GM12878 (cell line): ENCODE data around the gene STK4. TPM values are rescaled to one million over a fixed set of nuclear protein-coding genes. Genes with fewer than 3 reads are reported as not detected.

Experiments used
- ATAC-seq: fragments of 200-7000 bp; cut with Tn5 transposase; 3 replicates; pipeline ENCODE4 v1.9.1; 2020; ENCODE audit warnings: mild to moderate bottlenecking, moderate library complexity
- BruUV-seq: library from RNA; stranded (reverse); fragments of 400-500 nt; replicated peaks from 2 replicates; lab custom pipeline; 2021; lab: Mats Ljungman, UMichigan
- CTCF ChIA-PET: fragments of 300-600 bp; sonication (Branson Sonifier 250); formaldehyde crosslinking; extraction: SDS; loops from one replicate; lab custom pipeline; 2021; ENCODE audit warnings: inconsistent platforms; lab: Yijun Ruan, JAX
- POLR2A ChIA-PET: fragments of 350-600 bp; formaldehyde crosslinking; extraction: SDS; loops from one replicate; lab custom pipeline; 2021; ENCODE audit warnings: inconsistent platforms; lab: Charles Lee
- RAD21 ChIA-PET: fragments of 300-600 bp; sonication (Branson Sonifier 250); formaldehyde crosslinking; loops from one replicate; lab custom pipeline; 2023; ENCODE audit warnings: antibody characterized with exemption; ENCODE audit not compliant: unreplicated experiment; lab: Charles Lee
- SMC1A ChIA-PET: fragments of 300-600 bp; sonication (Branson Sonifier 250); formaldehyde crosslinking; loops from one replicate; lab custom pipeline; 2023; ENCODE audit not compliant: unreplicated experiment, uncharacterized antibody; lab: Charles Lee
- DNase-seq: peaks from one replicate; pipeline ENCODE4 v3.0.0-alpha.2; 2011; ENCODE audit warnings: low read depth, low spot score
- FAIRE-seq: peaks from 3 replicates; lab custom pipeline; 2011; peaks lifted over from hg19 to GRCh38; lab: Jason Lieb, UNC
- H2AFZ ChIP-seq: 2 replicates; pipeline ENCODE4 v1.6.0; 2011; ENCODE audit warnings: low read depth, low read length, control low read depth; ENCODE audit not compliant: control insufficient read depth
- H3K27ac ChIP-seq: 2 replicates; pipeline ENCODE4 v1.5.1; 2011; ENCODE audit warnings: control low read depth; ENCODE audit not compliant: control insufficient read depth, insufficient read depth
- H3K27me3 ChIP-seq, 2 experiments: replicated peaks in 1 of 2; 2 replicates each; pipeline versions ENCODE4 v1.6.0 to v1.6.1; 2011; ENCODE audit warnings: low read length in 1 of 2; ENCODE audit not compliant: control insufficient read depth in 2 of 2, insufficient read depth in 2 of 2
- H3K36me3 ChIP-seq, 2 experiments: 2 replicates each; pipeline ENCODE4 v1.5.1; 2011; ENCODE audit warnings: low read length in 1 of 2; ENCODE audit not compliant: control insufficient read depth in 2 of 2, insufficient read depth in 2 of 2
- H3K4me1 ChIP-seq: 2 replicates; pipeline ENCODE4 v1.6.1; 2011; ENCODE audit warnings: mild to moderate bottlenecking, low read length, moderate library complexity, mixed read lengths; ENCODE audit not compliant: control insufficient read depth, insufficient read depth
- H3K4me2 ChIP-seq: 2 replicates; pipeline ENCODE4 v1.6.0; 2011; ENCODE audit warnings: control low read depth; ENCODE audit not compliant: control insufficient read depth, insufficient read depth
- H3K4me3 ChIP-seq: fragments of 200-600 bp; sonication (generic); 2 replicates; pipeline ENCODE4 v1.5.1; 2016
- H3K79me2 ChIP-seq: 2 replicates; pipeline ENCODE4 v1.6.0; 2011; ENCODE audit warnings: low read length; ENCODE audit not compliant: control insufficient read depth, insufficient read depth
- H3K9ac ChIP-seq: 2 replicates; pipeline ENCODE4 v1.8.0; 2011; ENCODE audit warnings: low read length, control low read depth, mixed read lengths; ENCODE audit not compliant: control insufficient read depth, insufficient read depth
- H3K9me3 ChIP-seq: replicated peaks from 3 replicates; pipeline ENCODE4 v1.5.1; 2011; ENCODE audit warnings: mild to moderate bottlenecking, low read length; ENCODE audit not compliant: control insufficient read depth, insufficient read depth
- H4K20me1 ChIP-seq: 2 replicates; pipeline ENCODE4 v1.6.0; 2011; ENCODE audit not compliant: control insufficient read depth, insufficient read depth
- BHLHE40 ChIP-seq, 2 experiments: fragments of 450-650 bp in 1 of 2; IDR thresholded peaks; 2 replicates each; pipeline ENCODE4 v1.6.1; 2011 to 2017; ENCODE audit warnings: low read depth in 2 of 2, borderline replicate concordance in 1 of 2, improper control_type of control experiment in 1 of 2, low read length in 1 of 2, mild to moderate bottlenecking in 1 of 2
- CHD2 ChIP-seq: IDR thresholded peaks from 2 replicates; pipeline ENCODE4 v1.6.1; 2011; ENCODE audit warnings: low read depth, low read length, improper control_type of control experiment, borderline replicate concordance
- CREM ChIP-seq: IDR thresholded peaks from 2 replicates; pipeline ENCODE4 v1.6.1; 2014; ENCODE audit warnings: antibody characterized with exemption, low read depth
- GABPA ChIP-seq: IDR thresholded peaks from 2 replicates; pipeline ENCODE4 v1.6.1; 2014; ENCODE audit warnings: antibody characterized with exemption, low read depth, mild to moderate bottlenecking, inconsistent platforms
- HDAC2 ChIP-seq: fragments of 200-600 bp; sonication (generic); IDR thresholded peaks from 2 replicates; pipeline ENCODE4 v1.6.1; 2017
- KAT2A ChIP-seq: conservative IDR thresholded peaks from 2 replicates; pipeline ENCODE4 v1.6.1; 2011; ENCODE audit warnings: low read depth, low read length; ENCODE audit not compliant: control insufficient read depth
- LARP7 ChIP-seq: fragments of 450-650 bp; IDR thresholded peaks from 2 replicates; pipeline ENCODE4 v1.6.1; 2017; ENCODE audit warnings: mild to moderate bottlenecking
- MEF2A ChIP-seq: IDR thresholded peaks from 2 replicates; pipeline ENCODE4 v1.6.1; 2011; ENCODE audit warnings: low read depth, mild to moderate bottlenecking, low read length, moderate library complexity; ENCODE audit not compliant: insufficient read depth
- NR2F1 ChIP-seq: fragments of 450-650 bp; conservative IDR thresholded peaks from 2 replicates; pipeline ENCODE4 v1.6.1; 2017; ENCODE audit warnings: mild to moderate bottlenecking
- POU2F2 ChIP-seq: IDR thresholded peaks from 3 replicates; pipeline ENCODE4 v1.6.1; 2011; ENCODE audit warnings: low read depth, mild to moderate bottlenecking, low read length, borderline replicate concordance
- RELB ChIP-seq: fragments of 450-650 bp; IDR thresholded peaks from 2 replicates; pipeline ENCODE4 v1.6.1; 2017; ENCODE audit warnings: low read depth, mild to moderate bottlenecking, moderate library complexity
- RUNX3 ChIP-seq: IDR thresholded peaks from 2 replicates; pipeline ENCODE4 v1.6.1; 2012; ENCODE audit warnings: low read length, inconsistent platforms
- STAT3 ChIP-seq: IDR thresholded peaks from 2 replicates; pipeline ENCODE4 v1.6.1; 2011; ENCODE audit warnings: low read depth, low read length, improper control_type of control experiment
- SUZ12 ChIP-seq: fragments of 200-600 bp; sonication (generic); IDR thresholded peaks from one replicate; pipeline ENCODE4 v1.6.1; 2018; ENCODE audit warnings: antibody characterized with exemption, mild to moderate bottlenecking; ENCODE audit not compliant: unreplicated experiment
- WRNIP1 ChIP-seq: IDR thresholded peaks from 2 replicates; pipeline ENCODE4 v1.6.1; 2011; ENCODE audit warnings: low read depth, low read length, improper control_type of control experiment, borderline replicate concordance
- ZNF24 ChIP-seq: fragments of 450-650 bp; IDR thresholded peaks from 2 replicates; pipeline ENCODE4 v1.6.1; 2017; ENCODE audit warnings: antibody characterized with exemption, mild to moderate bottlenecking
- WGBS: methylation state at CpG from one replicate; pipeline ENCODE4 v1.1.6; 2016; ENCODE audit warnings: low lambda C conversion rate; ENCODE audit not compliant: insufficient replicate concordance, insufficient coverage; ENCODE audit errors: missing lambda C conversion rate; 5-methylcytosine and 5-hydroxymethylcytosine counted together
- in situ Hi-C: fragments of 300-500 bp; cut with MboI; formaldehyde crosslinking; loops from 9 replicates; pipeline ENCODE4 v1.14.3; 2018; ENCODE audit warnings: mixed read lengths
- intact Hi-C: fragments of 100-400 bp; cut with micrococcal nuclease; formaldehyde crosslinking; loops from one replicate; pipeline ENCODE4 v1.14.2; 2022; ENCODE audit not compliant: unreplicated experiment
- polyA plus RNA-seq, 11 experiments: library from polyadenylated mRNA; depleted of rRNA in 4 of 11; unstranded in 6 of 11; stranded (reverse) in 5 of 11; fragments of >200 nt; fragmentation: Nextera tagmentation in 4 of 11; fragmentation: Illumina TruSeq in 1 of 11; extraction: Ambion mirVana in 4 of 11; extraction: Trizol in 1 of 11; gene quantifications; 1 replicate in 1 of 11; 2 replicates in 10 of 11; pipeline versions ENCODE4 v1.2.1 to v1.2.3, GENCODE V29; 2011 to 2016; ENCODE audit warnings: inconsistent platforms in 2 of 11, missing spikeins in 2 of 11, low read depth in 1 of 11
- total RNA-seq, 4 experiments: library from RNA; depleted of rRNA in 3 of 4; stranded (reverse); fragments of >200 nt in 3 of 4; fragmentation: Illumina TruSeq in 1 of 4; extraction: Trizol in 1 of 4; gene quantifications; 2 replicates each; pipeline versions ENCODE4 v1.2.1 to v1.2.3, GENCODE V29; 2013 to 2021
- TF ChIP-seq, protein P1 (sequence below), 3 experiments: IDR thresholded peaks in 2 of 3; conservative IDR thresholded peaks in 1 of 3; 2 replicates each; pipeline ENCODE4 v1.5.1; 2011; ENCODE audit warnings: low read depth in 3 of 3, low read length in 3 of 3, mild to moderate bottlenecking in 3 of 3, control low read depth in 2 of 3, moderate library complexity in 2 of 3, inconsistent platforms in 1 of 3, mixed read lengths in 1 of 3; ENCODE audit not compliant: control insufficient read depth in 2 of 3, insufficient read depth in 1 of 3; ENCODE audit errors: extremely low read depth in 1 of 3

The STK4 gene
- total and polyA plus RNA-seq, 10 of the 15 experiments (the other 5 are each of a cell fraction or from before 2014, with no cell fraction given) = 24.0 to 135 (median 89.7) TPM

- ChIA-PET POLR2A (no interaction called here), RAD21 (interaction anchor here (0.9 to 7.0 kb wide), 4 partner anchors 44 to 183 kb away, joined by 3 to 85 read pairs (median 38); no protein-coding TSS in a partner anchor), SMC1A (interaction anchor here (0.7 to 8.3 kb wide), 5 partner anchors 12 to 50 kb away, joined by 3 to 108 read pairs (median 4); no protein-coding TSS in a partner anchor), CTCF (interaction anchor here (0.8 to 6.3 kb wide), 13 partner anchors 11 to 197 kb away, joined by 3 to 162 read pairs (median 19); partner anchors contain the start of gene WFDC5)
- peaks cover 0 to 4% of the 10 kb centered on the region in 2 experiments; a peak in 3 of 4 replicates for H3K27me3 ChIP-seq
- no peaks in the 10 kb centered on the region; the same call in 2 of the 3 replicates for H3K9me3 ChIP-seq
- WGBS = 97% methylated on average over 2 of the region's 2 CpGs
- ATAC-seq = no peak
- H3K4me3 ChIP-seq = no peak overlapping the region
- DNase-seq = no peak
- no peaks in the 10 kb centered on the region; the same call in 1 of the 2 replicates for H4K20me1 ChIP-seq
- intact Hi-C loops (no loop called here), in situ Hi-C loops (no loop called here)
- H3K4me2 ChIP-seq = no peak overlapping the region
- no peak overlapping the region for H3K9ac ChIP-seq
- no peak for TF ChIP-seq HDAC2
- TF ChIP-seq, protein P1, sequence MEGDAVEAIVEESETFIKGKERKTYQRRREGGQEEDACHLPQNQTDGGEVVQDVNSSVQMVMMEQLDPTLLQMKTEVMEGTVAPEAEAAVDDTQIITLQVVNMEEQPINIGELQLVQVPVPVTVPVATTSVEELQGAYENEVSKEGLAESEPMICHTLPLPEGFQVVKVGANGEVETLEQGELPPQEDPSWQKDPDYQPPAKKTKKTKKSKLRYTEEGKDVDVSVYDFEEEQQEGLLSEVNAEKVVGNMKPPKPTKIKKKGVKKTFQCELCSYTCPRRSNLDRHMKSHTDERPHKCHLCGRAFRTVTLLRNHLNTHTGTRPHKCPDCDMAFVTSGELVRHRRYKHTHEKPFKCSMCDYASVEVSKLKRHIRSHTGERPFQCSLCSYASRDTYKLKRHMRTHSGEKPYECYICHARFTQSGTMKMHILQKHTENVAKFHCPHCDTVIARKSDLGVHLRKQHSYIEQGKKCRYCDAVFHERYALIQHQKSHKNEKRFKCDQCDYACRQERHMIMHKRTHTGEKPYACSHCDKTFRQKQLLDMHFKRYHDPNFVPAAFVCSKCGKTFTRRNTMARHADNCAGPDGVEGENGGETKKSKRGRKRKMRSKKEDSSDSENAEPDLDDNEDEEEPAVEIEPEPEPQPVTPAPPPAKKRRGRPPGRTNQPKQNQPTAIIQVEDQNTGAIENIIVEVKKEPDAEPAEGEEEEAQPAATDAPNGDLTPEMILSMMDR (IDR thresholded peaks at IDR 0.05 in 2 of 3, conservative IDR thresholded peaks at IDR 0.05 in 1 of 3; ENCODE audit: control insufficient read depth in 2 of 3, extremely low read depth in 1 of 3, insufficient read depth in 1 of 3, low read depth in 3 of 3, low read length in 3 of 3) = no peak
- TF ChIP-seq POU2F2 = no peak
- TF ChIP-seq KAT2A = no peak
- no peak for TF ChIP-seq MEF2A
- no peak for TF ChIP-seq WRNIP1
- TF ChIP-seq CREM = no peak
- no peak for TF ChIP-seq LARP7
- no peak for TF ChIP-seq SUZ12
- no peak for TF ChIP-seq GABPA
- no peak for TF ChIP-seq BHLHE40 (IDR thresholded peaks at IDR 0.05; ENCODE audit: borderline replicate concordance in 1 of 2, low read depth in 2 of 2, low read length in 1 of 2)
- no peak for TF ChIP-seq RELB
- TF ChIP-seq CHD2 = no peak
- TF ChIP-seq NR2F1 = no peak
- no peak for TF ChIP-seq STAT3
- no peak for TF ChIP-seq RUNX3
- TF ChIP-seq ZNF24 = no peak
- no TSS peak for BruUV-seq
- H2AFZ ChIP-seq = no peak overlapping the region
- H3K79me2 ChIP-seq = no peaks in the 10 kb centered on the region
- H3K4me1 ChIP-seq = no peaks in the 10 kb centered on the region
- no peaks in the 10 kb centered on the region; a peak in 1 of 4 replicates for H3K36me3 ChIP-seq
- FAIRE-seq = no peak
- H3K27ac ChIP-seq = no peak overlapping the region
Measured at GRCh38 chr20:45094201-45094600, 127.9 kb downstream of the STK4 start.
